HG03066 (cell line): ENCODE results near the gene GUCY2D.
"Not testable (repeated sequence)": the region's sequence is repeated elsewhere in the genome, so short reads cannot be mapped to it uniquely, and the experiment has no call there.

ENCODE experiments used
- ATAC-seq: cut with Tn5 transposase; IDR thresholded peaks from one replicate; pipeline ENCODE4 v1.9.1; 2021; ENCODE audit warnings: low read depth; ENCODE audit not compliant: unreplicated experiment

Gene GUCY2D

GRCh38 chr17:8001976-8002720, at the start of gene GUCY2D:
GUCY2D (plus strand) TSS chr17:8002615; CDS start chr17:8003048, 433 bp downstream.
- ATAC-seq: no peak

- ATAC-seq: not testable (repeated sequence)
These were observed 49.1 kb upstream of the GUCY2D start for GRCh38 chr17:7953266-7953665.

DNA sequence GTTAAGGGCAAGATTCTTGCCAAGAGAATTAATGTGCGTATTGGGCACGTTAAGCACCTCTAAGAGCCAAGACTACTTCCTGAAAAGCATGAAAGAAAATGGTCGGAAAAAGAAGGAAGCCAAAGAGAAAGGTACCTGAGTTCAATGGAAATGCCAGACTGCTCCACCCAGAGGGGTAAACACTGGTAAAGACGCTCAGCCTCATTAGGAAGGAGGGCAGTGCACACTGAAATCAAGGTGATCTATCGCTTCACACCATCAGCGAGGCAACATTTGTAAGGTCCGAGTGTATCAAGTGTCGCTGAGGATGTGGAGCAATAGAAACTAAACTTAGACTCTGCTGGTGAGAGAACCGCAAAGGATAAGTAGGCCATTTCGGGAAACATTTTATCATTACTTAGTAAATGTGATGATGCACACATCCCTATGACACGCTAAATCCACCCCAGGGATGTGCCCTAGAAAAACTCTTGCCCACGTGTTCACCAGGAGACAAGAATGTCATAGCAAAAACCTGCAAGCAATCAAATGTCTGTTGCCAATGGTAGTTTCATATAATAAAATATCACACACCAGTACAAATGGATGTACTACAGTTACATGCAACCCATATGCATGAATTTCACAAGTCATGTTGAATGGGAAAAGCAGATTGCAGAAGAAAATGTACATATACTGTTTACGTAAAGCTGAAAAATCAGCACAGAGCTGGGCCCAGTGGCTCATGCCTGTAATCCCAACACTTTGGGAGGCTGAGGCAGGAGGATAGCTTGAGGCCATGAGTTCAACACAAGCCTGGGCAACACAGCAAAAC, 46.8 kb upstream of the GUCY2D start:
- no peak for ATAC-seq

GRCh38 chr17:7956228-7956965, 46.0 kb upstream of the GUCY2D start:
- ATAC-seq: no peak

DNA sequence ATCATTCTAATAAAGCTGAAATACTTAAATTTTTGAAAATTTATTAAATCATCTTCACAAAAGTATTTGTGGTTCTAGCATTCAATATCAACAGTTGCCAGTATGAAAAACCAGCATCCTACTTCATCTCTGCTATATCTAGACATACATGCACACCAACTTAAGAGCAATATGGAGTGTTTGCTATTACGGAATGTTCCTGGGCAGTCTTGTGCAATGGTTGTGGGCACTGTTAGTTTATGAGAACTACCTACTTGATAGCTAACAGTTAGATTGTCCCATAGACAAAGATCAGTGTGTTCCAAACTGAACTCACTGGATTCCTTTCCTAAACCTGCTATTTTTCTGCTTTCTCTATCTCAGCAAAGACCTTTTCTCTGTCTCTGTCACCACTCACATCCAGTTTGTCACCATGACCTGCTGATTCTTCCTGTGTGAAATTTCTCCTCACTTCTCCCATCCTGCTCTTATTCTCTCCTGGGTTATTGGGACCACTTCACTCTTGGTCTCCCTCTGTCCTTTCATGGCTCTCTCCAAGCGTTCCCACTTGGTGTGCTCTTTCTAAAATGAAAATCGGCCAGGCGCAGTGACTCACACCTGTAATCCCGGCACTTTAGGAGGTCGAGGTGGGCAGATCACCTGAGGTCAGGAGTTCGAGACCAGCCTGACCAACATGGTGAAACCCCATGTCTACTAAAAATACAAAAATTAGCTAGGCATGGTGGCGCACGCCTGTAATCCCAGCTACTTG, 42.7 kb upstream of the GUCY2D start:
- no peak for ATAC-seq

- no peak for ATAC-seq
These were observed 41.0 kb upstream of the GUCY2D start for GRCh38 chr17:7961421-7961820.

- no peak for ATAC-seq
These were observed 34.7 kb upstream of the GUCY2D start for GRCh38 chr17:7967751-7968150.

GRCh38 chr17:7969433-7969832, 33.0 kb upstream of the GUCY2D start:
- no peak for ATAC-seq

GRCh38 chr17:7971651-7972050, 30.8 kb upstream of the GUCY2D start:
- no peak for ATAC-seq

DNA sequence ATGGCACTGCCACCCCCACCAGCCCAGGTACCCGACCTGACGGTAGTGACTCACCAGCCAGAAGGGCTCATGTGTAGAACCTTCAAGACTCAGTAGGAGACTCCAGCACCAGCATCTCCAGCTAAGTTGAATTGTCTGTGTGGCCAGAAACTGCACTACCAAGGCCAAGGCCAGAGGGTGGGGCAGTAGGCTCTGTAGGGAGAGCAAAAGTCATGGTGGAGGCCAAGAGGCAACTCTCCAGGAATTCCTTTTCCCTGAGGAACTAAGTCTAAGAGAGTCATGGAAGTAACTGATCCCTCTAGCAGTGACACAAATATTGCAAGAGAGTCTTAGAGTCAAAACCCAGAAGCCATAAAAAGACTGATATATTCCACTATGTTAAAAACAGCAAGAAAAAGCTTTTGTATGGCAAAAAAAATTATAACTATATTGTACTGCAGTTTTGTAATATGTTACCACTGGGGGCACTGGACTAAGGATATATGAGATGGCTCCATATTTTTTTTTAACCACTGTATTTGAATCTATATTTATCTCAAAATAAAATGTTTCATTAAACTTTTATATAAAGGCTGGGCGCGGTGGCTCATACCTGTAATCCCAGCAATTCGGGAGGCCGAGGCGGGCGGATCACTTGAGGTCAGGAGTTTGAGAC, 30.2 kb upstream of the GUCY2D start:
- no peak for ATAC-seq

DNA sequence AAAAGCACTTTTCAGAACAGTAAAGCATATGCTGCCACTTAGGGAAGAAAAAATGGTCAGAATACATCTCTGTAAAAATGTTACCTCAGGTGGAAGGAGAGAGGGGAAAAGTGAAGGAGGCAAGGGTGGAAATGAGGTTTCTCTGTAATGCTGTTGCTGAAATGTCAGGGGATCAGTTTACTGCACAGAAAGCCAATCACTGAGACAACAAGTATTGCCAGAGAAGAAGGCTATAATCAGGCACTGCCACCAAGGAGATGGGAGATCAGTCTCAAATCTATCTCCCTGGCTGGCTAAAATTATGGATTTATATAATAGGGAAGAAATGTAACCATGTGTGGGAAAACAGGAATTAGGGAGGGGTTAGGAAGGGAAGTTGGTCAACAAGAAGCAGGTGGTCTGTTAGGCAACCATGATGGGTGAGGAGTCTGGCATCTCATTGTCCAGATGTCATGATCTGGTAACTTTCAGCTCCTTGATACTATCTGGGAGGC, 27.7 kb upstream of the GUCY2D start:
- no peak for ATAC-seq

- ATAC-seq: no peak
These were observed 25.4 kb upstream of the GUCY2D start for GRCh38 chr17:7977039-7977438.

DNA sequence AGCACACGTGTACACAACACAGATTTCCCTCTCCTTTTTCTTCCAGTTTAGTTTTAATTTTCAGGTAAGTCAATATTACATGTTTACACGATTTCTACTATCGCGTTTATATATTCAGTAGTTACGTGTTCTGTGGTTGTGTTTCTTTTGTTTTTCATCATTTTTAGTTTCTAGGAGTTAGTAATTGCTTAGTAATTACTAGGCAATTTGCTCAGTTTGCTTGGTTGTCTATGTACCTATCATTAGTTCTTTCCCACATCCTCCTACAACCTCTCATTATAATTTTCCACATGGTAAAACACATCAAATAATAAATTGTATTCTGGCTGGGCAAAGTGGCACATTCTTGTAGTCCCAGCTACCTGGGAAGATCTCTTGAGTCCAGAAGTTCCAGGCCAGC, 24.6 kb upstream of the GUCY2D start:
- no peak for ATAC-seq

DNA sequence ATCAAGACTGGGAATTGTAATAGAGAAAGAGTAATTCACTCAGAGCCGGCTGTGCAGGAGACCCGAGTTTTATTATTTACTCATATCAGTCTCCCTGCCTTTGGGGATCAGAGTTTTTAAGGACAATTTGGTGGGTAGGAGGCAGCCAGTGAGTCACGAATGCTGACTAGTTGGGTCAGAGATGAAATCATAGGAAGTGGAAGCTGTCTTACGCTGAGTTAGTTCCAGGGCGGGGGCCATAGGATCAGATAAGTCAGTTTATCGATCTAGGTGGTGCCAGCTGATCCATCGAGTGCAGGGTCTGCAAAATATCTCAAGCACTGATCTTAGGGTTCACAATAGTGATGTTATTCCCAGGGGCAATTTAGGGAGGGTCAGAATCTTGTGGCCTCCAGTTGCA, 20.2 kb upstream of the GUCY2D start:
- no peak for ATAC-seq

DNA sequence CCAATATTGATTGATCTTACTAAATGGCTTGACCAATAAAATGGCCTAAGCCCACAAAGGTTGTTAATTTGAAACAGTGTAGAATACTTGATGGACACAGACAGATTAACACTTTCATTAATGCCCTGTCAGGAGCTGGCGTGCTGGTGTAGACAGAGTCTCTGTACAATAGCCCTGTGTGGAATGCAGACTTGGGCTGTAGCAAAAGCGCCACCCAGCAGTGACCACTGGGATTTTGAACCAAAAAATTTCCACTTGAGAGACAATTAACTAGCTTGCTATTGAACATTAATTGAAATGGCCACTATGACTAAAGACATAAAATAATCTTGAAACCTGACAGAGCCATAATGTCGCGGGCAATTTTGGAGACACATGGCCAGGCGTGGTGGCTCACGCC, 19.7 kb upstream of the GUCY2D start:
- no peak for ATAC-seq

- ATAC-seq: no peak
These were observed 17.5 kb upstream of the GUCY2D start for GRCh38 chr17:7984904-7985303.

- no peak for ATAC-seq
These were observed 15.1 kb upstream of the GUCY2D start for GRCh38 chr17:7987112-7987893.

GRCh38 chr17:7988750-7989178, 13.7 kb upstream of the GUCY2D start:
- no peak for ATAC-seq
